Sigmoid colon (tissue), 4 donors: ENCODE measurements around the gene MARF1.

ENCODE experiments used
- CTCF ChIP-seq, 4 experiments: fragments of 450-650 bp in 3 of 4; fragments of 200-600 bp in 1 of 4; IDR thresholded peaks; one replicate each; pipeline ENCODE4 v1.5.1; 2016 to 2019; ENCODE audit warnings: antibody characterized with exemption in 4 of 4, mild to moderate bottlenecking in 3 of 4, moderate library complexity in 2 of 4
- EP300 ChIP-seq, 4 donors: sonication (generic); formaldehyde crosslinking; IDR thresholded peaks; one replicate each; pipeline ENCODE4 v1.6.1; 2017; ENCODE audit warnings: antibody characterized with exemption in 4 of 4
- POLR2A ChIP-seq, 2 donors: fragments of 450-650 bp; IDR thresholded peaks; one replicate each; pipeline ENCODE4 v1.6.1; 2016; ENCODE audit warnings: antibody characterized with exemption in 2 of 2, mild to moderate bottlenecking in 2 of 2, moderate library complexity in 2 of 2

GRCh38 chr16:15613676-15614075 is 29.3 kb downstream of the MARF1 start:
- TF ChIP-seq CTCF (IDR thresholded peaks at IDR 0.05) (no peak), POLR2A (IDR thresholded peaks at IDR 0.05) (no peak), EP300 (IDR thresholded peaks at IDR 0.05) (no peak)
